IMR-90 (cell line): ENCODE data around the gene CEMP1. TPM values are rescaled to one million over a fixed set of nuclear protein-coding genes. Genes with fewer than 3 reads are reported as not detected.

Experiments
- ATAC-seq: fragments of 200-7000 bp; cut with Tn5 transposase; 2 replicates; pipeline ENCODE4 v1.9.1; 2020; ENCODE audit warnings: low read depth, mild to moderate bottlenecking, moderate library complexity
- BruUV-seq: library from RNA; stranded (reverse); fragments of 400-500 nt; replicated peaks from 2 replicates; lab custom pipeline; 2021; lab: Mats Ljungman, UMichigan
- CTCF ChIA-PET: fragments of 300-600 bp; formaldehyde crosslinking; extraction: SDS; loops from one replicate; lab custom pipeline; 2021; ENCODE audit warnings: antibody characterized with exemption; lab: Yijun Ruan, JAX
- POLR2A ChIA-PET: fragments of 300-600 bp; sonication (Branson Sonifier 250); formaldehyde crosslinking; loops from one replicate; lab custom pipeline; 2022; ENCODE audit warnings: antibody characterized with exemption; ENCODE audit not compliant: unreplicated experiment; lab: Charles Lee
- DNase-seq: peaks from one replicate; pipeline ENCODE4 v3.0.0; 2013
- H2AFZ ChIP-seq: replicated peaks from 2 replicates; pipeline ENCODE3; 2013; ENCODE audit warnings: low read length, mild to moderate bottlenecking; ENCODE audit not compliant: poor library complexity
- H2AK5ac ChIP-seq: 2 replicates; pipeline ENCODE4 v1.6.1; 2013; ENCODE audit warnings: low read depth, low read length, inconsistent platforms
- H2AK9ac ChIP-seq: replicated peaks from 2 replicates; pipeline ENCODE3; 2013; ENCODE audit warnings: mild to moderate bottlenecking, low read depth, low read length, moderate library complexity; ENCODE audit not compliant: poor library complexity
- H2BK120ac ChIP-seq: 2 replicates; pipeline ENCODE4 v1.6.1; 2013; ENCODE audit warnings: low read depth, low read length, inconsistent platforms
- H2BK15ac ChIP-seq: 3 replicates; pipeline ENCODE4 v1.6.1; 2013; ENCODE audit warnings: low read depth, low read length, inconsistent platforms
- H2BK20ac ChIP-seq: 2 replicates; pipeline ENCODE4 v1.6.1; 2013; ENCODE audit warnings: low read depth, mild to moderate bottlenecking, inconsistent platforms, low read length, moderate library complexity
- H2BK5ac ChIP-seq: 2 replicates; pipeline ENCODE4 v1.6.1; 2013; ENCODE audit warnings: mild to moderate bottlenecking, low read depth, low read length, inconsistent platforms; ENCODE audit not compliant: poor library complexity, severe bottlenecking
- H3K14ac ChIP-seq: replicated peaks from 2 replicates; pipeline ENCODE4 v1.6.1; 2013; ENCODE audit warnings: low read depth, low read length, inconsistent platforms
- H3K18ac ChIP-seq: 2 replicates; pipeline ENCODE4 v1.6.1; 2013; ENCODE audit warnings: low read depth, low read length, control low read depth
- H3K23ac ChIP-seq: 2 replicates; pipeline ENCODE4 v1.6.1; 2013; ENCODE audit warnings: low read depth, low read length, inconsistent platforms
- H3K27ac ChIP-seq: 2 replicates; pipeline ENCODE4 v1.5.1; 2013; ENCODE audit warnings: mild to moderate bottlenecking, control low read depth, low read length; ENCODE audit not compliant: insufficient read depth
- H3K27me3 ChIP-seq: 2 replicates; pipeline ENCODE4 v1.6.1; 2013; ENCODE audit warnings: low read length; ENCODE audit not compliant: control insufficient read depth, insufficient read depth
- H3K36me3 ChIP-seq: 2 replicates; pipeline ENCODE4 v1.6.1; 2013; ENCODE audit warnings: low read length, mixed read lengths; ENCODE audit not compliant: control insufficient read depth, insufficient read depth
- H3K4ac ChIP-seq: 2 replicates; pipeline ENCODE4 v1.6.1; 2013; ENCODE audit warnings: low read depth, low read length, inconsistent platforms
- H3K4me1 ChIP-seq: 2 replicates; pipeline ENCODE4 v1.6.1; 2013; ENCODE audit warnings: low read length, mixed read lengths; ENCODE audit not compliant: control insufficient read depth, insufficient read depth
- H3K4me2 ChIP-seq: 2 replicates; pipeline ENCODE4 v1.6.1; 2013; ENCODE audit warnings: low read depth, mild to moderate bottlenecking, control low read depth, low read length, moderate library complexity
- H3K4me3 ChIP-seq: 2 replicates; pipeline ENCODE4 v1.5.1; 2013; ENCODE audit warnings: low read depth, mild to moderate bottlenecking, control low read depth, low read length, moderate library complexity; ENCODE audit not compliant: insufficient read depth
- H3K56ac ChIP-seq: 2 replicates; pipeline ENCODE4 v1.6.1; 2013; ENCODE audit warnings: low read length, inconsistent platforms; ENCODE audit not compliant: insufficient read depth; ENCODE audit errors: extremely low read depth
- H3K79me1 ChIP-seq, 2 experiments: 2 replicates each; pipeline ENCODE4 v1.6.1; 2013; ENCODE audit warnings: low read length in 2 of 2, inconsistent platforms in 1 of 2, low read depth in 1 of 2
- H3K9ac ChIP-seq: 2 replicates; pipeline ENCODE4 v1.6.1; 2013; ENCODE audit warnings: low read depth, low read length, control low read depth
- H3K9me1 ChIP-seq: 2 replicates; pipeline ENCODE4 v1.6.1; 2013; ENCODE audit warnings: low read length, inconsistent platforms; ENCODE audit not compliant: insufficient read depth
- H3K9me3 ChIP-seq: 2 replicates; pipeline ENCODE4 v1.6.1; 2013; ENCODE audit warnings: low read length; ENCODE audit not compliant: control insufficient read depth, insufficient read depth
- H4K20me1 ChIP-seq: 2 replicates; pipeline ENCODE4 v1.6.1; 2013; ENCODE audit warnings: low read length, inconsistent platforms; ENCODE audit not compliant: insufficient read depth
- H4K5ac ChIP-seq: 2 replicates; pipeline ENCODE4 v1.6.1; 2013; ENCODE audit warnings: mild to moderate bottlenecking, low read depth, low read length, control low read depth
- H4K8ac ChIP-seq, 2 experiments: 2 replicates each; pipeline ENCODE4 v1.6.1; 2013; ENCODE audit warnings: low read depth in 2 of 2, low read length in 2 of 2, control low read depth in 1 of 2, inconsistent platforms in 1 of 2
- H4K91ac ChIP-seq: 2 replicates; pipeline ENCODE4 v1.6.1; 2013; ENCODE audit warnings: low read depth, low read length, inconsistent platforms; ENCODE audit not compliant: insufficient read depth
- BHLHE40 ChIP-seq: fragments of 150-350 bp; IDR thresholded peaks from 2 replicates; pipeline ENCODE4 v1.6.1; 2016; ENCODE audit warnings: mild to moderate bottlenecking, low read depth, low read length
- CHD1 ChIP-seq: IDR thresholded peaks from 2 replicates; pipeline ENCODE4 v1.6.1; 2012; ENCODE audit warnings: low read depth, low read length, improper control_type of control experiment
- MAFK ChIP-seq: IDR thresholded peaks from 2 replicates; pipeline ENCODE4 v1.6.1; 2012; ENCODE audit warnings: low read depth, low read length, improper control_type of control experiment
- MAZ ChIP-seq: IDR thresholded peaks from 2 replicates; pipeline ENCODE4 v1.6.1; 2012; ENCODE audit warnings: low read depth, mild to moderate bottlenecking, low read length, improper control_type of control experiment, moderate library complexity, borderline replicate concordance
- MXI1 ChIP-seq: IDR thresholded peaks from 2 replicates; pipeline ENCODE4 v1.6.1; 2012; ENCODE audit warnings: low read depth, mild to moderate bottlenecking, low read length, moderate library complexity, borderline replicate concordance
- NFE2L2 ChIP-seq: fragments of 150-350 bp; IDR thresholded peaks from 2 replicates; pipeline ENCODE4 v1.6.1; 2016; ENCODE audit warnings: low read depth, mild to moderate bottlenecking, low read length
- RAD21 ChIP-seq: IDR thresholded peaks from 2 replicates; pipeline ENCODE4 v1.6.1; 2012; ENCODE audit warnings: low read length, improper control_type of control experiment
- RCOR1 ChIP-seq: IDR thresholded peaks from 2 replicates; pipeline ENCODE4 v1.6.1; 2012; ENCODE audit warnings: mild to moderate bottlenecking, low read length, improper control_type of control experiment; ENCODE audit not compliant: insufficient replicate concordance
- RFX5 ChIP-seq: IDR thresholded peaks from 2 replicates; pipeline ENCODE4 v1.8.0; 2012; ENCODE audit warnings: low read depth, mild to moderate bottlenecking, low read length, moderate library complexity
- SMC3 ChIP-seq: fragments of 150-350 bp; IDR thresholded peaks from 2 replicates; pipeline ENCODE4 v1.6.1; 2016; ENCODE audit warnings: low read depth, mild to moderate bottlenecking, antibody characterized with exemption, low read length, moderate library complexity
- WGBS, 2 experiments: methylation state at CpG; one replicate each; pipeline versions ENCODE4 v1.1.5 to v1.1.7; 2013; ENCODE audit warnings: missing lambda C conversion rate in 2 of 2; ENCODE audit not compliant: insufficient read length in 1 of 2; ENCODE audit errors: extremely low coverage in 2 of 2; 5-methylcytosine and 5-hydroxymethylcytosine counted together
- dilution Hi-C: fragments of 300-500 bp; cut with HindIII; formaldehyde crosslinking; loops from one replicate; pipeline ENCODE4 v1.14.3; 2018; ENCODE audit warnings: low sequenced_read_pairs; ENCODE audit not compliant: unreplicated experiment
- in situ Hi-C: fragments of 300-500 bp; cut with MboI; formaldehyde crosslinking; loops from 3 replicates; pipeline ENCODE4 v1.14.3; 2019; ENCODE audit warnings: low sequenced_read_pairs, inconsistent platforms, mixed read lengths
- intact Hi-C: fragments of 100-400 bp; cut with micrococcal nuclease; formaldehyde crosslinking; loops from 2 replicates; pipeline ENCODE4 v1.10.0; 2022
- polyA plus RNA-seq, 3 experiments: library from polyadenylated mRNA; depleted of rRNA; stranded (reverse); fragments of >200 nt; gene quantifications; 2 replicates each; pipeline ENCODE4 v1.2.3, GENCODE V29; 2012; ENCODE audit warnings: low replicate concordance in 1 of 3
- total RNA-seq: library from RNA; depleted of rRNA; stranded (reverse); fragments of >200 nt; gene quantifications from 2 replicates; pipeline ENCODE4 v1.2.3, GENCODE V29; 2012
- TF ChIP-seq, protein P1 (sequence below): conservative IDR thresholded peaks from 2 replicates; pipeline ENCODE4 v1.5.1; 2012; ENCODE audit warnings: mild to moderate bottlenecking, low read depth, low read length, improper control_type of control experiment
- TF ChIP-seq, protein P2 (sequence below): fragments of 150-350 bp; IDR thresholded peaks from 2 replicates; pipeline ENCODE4 v1.6.1; 2016; ENCODE audit warnings: low read depth, mild to moderate bottlenecking, low read length, moderate library complexity, borderline replicate concordance

CEMP1 gene
- total and polyA plus RNA-seq, 2 of the 4 experiments (the other 2 are of a cell fraction): not detected

DNA sequence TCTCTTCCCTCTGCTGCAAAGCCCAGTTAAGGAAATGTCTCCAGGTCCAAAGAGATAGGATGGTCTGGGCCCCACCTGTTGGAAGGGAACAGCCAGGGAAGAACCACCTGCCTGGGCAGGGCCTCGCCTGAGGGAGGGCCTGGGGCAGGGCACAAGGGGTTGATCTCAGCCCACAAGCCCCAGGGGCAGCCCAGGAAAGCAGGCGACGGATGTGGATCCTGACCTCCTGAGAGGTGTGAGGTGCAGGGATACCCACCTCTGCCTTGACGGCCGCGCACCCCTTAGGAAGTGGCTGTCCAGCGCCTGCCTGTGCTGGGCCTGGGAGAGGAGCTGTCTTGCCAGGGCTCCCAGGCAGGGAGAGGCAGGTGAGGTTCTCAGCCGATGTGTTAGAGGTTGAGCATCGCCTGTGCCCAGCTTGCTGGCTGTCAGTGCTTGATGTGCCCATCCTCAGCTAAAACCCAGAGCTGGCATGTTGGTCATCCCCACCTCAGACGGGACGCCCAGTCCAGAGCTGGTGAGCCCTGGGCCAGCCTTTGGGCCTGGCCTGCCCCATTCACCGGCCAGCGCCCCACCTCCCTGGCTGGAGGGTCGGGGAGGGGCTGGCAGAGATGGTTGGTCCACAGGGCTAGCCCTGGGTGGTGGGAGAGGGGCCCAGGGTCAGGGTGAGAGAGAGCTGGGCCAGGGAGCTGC, 434 bp downstream of the CEMP1 start (continued):
- no peak for TF ChIP-seq MAFK

DNA sequence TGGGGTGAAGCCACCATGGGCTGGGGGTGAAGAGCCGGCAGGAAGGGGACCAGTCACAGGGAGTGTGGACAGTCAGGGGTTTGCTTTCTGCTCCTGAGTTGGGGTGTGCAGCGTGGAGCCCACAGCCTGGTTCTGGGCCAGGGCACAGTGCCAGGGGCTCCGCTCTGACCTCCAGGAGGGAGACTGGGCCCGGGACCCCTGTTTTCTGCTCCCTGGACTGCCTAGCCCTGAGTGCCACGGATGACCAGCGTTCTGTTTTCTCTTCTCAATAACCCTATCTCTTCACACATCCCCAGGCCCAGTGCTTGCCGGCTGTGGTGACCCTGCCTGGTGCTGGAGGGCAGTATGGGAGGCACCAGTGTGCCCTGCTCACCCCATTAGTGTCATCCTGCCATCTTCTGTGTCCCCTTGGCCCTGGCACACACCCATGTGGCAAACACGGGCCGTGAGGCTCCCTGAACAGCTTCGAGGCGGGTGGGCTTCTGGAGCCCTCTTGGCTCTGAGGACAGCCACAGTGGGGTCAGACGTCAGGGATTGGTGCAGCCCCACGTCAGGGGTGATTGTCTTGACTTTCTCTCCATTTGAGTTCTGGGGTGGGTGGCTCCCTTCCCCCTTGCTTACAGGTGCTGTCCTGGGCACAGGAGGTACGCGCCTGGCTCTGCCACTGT, 1.1 kb downstream of the CEMP1 start:
- WGBS, 2 experiments: no CpG with 5 or more reads among the region's 15 CpGs
- Histone ChIP-seq H3K23ac (no peak overlapping the region), H3K27ac (no peak overlapping the region), H2AFZ (no peak overlapping the region), H3K36me3 (peaks cover 36% of the 10 kb centered on the region), H3K4ac (no peak overlapping the region), H2BK15ac (no peak overlapping the region), H3K4me1 (peaks cover 10% of the 10 kb centered on the region), H3K79me1 (peaks cover 0 to 27% of the 10 kb centered on the region in 2 experiments; a peak in 1 of 4 replicates), H3K14ac (no peak overlapping the region), H2AK5ac (no peak overlapping the region), H2BK5ac (no peak overlapping the region), H4K20me1 (no peaks in the 10 kb centered on the region; the same call in none of the 2 replicates), H3K4me3 (no peak overlapping the region), H3K9ac (no peak overlapping the region), H4K5ac (no peak overlapping the region), H2BK20ac (no peak overlapping the region), H3K4me2 (no peak overlapping the region), H4K8ac (no peak overlapping the region), H3K18ac (no peak overlapping the region), H3K9me3 (no peaks in the 10 kb centered on the region), H3K56ac (no peak overlapping the region), H3K27me3 (no peaks in the 10 kb centered on the region), H2AK9ac (no peak overlapping the region), H2BK120ac (no peak overlapping the region), H3K9me1 (0 out of 2 replicates have a peak, but pooled peaks cover 4% of the 10 kb centered on the region), H4K91ac (no peak overlapping the region)
- intact Hi-C loops: no loop called here
- dilution Hi-C loops: no loop called here
- in situ Hi-C loops: no loop called here
- ChIA-PET CTCF (no interaction called here), POLR2A (interaction anchor here (0.9 kb wide), 1 partner anchor 10 kb away, joined by 3 read pairs; the partner anchor contains the start of gene AMDHD2)
- ATAC-seq (no peak), DNase-seq (no peak)
- no TSS peak for BruUV-seq
- TF ChIP-seq CHD1: no peak
- TF ChIP-seq MXI1: no peak
- TF ChIP-seq NFE2L2: no peak
- no peak for TF ChIP-seq MAFK
- no peak for TF ChIP-seq RFX5
- TF ChIP-seq RAD21: no peak
- TF ChIP-seq SMC3: no peak
- TF ChIP-seq, protein P1, sequence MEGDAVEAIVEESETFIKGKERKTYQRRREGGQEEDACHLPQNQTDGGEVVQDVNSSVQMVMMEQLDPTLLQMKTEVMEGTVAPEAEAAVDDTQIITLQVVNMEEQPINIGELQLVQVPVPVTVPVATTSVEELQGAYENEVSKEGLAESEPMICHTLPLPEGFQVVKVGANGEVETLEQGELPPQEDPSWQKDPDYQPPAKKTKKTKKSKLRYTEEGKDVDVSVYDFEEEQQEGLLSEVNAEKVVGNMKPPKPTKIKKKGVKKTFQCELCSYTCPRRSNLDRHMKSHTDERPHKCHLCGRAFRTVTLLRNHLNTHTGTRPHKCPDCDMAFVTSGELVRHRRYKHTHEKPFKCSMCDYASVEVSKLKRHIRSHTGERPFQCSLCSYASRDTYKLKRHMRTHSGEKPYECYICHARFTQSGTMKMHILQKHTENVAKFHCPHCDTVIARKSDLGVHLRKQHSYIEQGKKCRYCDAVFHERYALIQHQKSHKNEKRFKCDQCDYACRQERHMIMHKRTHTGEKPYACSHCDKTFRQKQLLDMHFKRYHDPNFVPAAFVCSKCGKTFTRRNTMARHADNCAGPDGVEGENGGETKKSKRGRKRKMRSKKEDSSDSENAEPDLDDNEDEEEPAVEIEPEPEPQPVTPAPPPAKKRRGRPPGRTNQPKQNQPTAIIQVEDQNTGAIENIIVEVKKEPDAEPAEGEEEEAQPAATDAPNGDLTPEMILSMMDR: no peak
- no peak for TF ChIP-seq BHLHE40
- TF ChIP-seq, protein P2, sequence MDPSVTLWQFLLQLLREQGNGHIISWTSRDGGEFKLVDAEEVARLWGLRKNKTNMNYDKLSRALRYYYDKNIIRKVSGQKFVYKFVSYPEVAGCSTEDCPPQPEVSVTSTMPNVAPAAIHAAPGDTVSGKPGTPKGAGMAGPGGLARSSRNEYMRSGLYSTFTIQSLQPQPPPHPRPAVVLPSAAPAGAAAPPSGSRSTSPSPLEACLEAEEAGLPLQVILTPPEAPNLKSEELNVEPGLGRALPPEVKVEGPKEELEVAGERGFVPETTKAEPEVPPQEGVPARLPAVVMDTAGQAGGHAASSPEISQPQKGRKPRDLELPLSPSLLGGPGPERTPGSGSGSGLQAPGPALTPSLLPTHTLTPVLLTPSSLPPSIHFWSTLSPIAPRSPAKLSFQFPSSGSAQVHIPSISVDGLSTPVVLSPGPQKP: no peak
- no peak for TF ChIP-seq RCOR1
- no peak for TF ChIP-seq MAZ
